Left colon (tissue), 2 donors: ENCODE results near the gene MAP3K9. TPM values are rescaled to one million over a fixed set of nuclear protein-coding genes. Genes with fewer than 3 reads are reported as not detected.

Experiments
- total RNA-seq, 2 donors: library from RNA; stranded (reverse); fragmentation: NEBNext Ultra II Directional; extraction: Animal tissue kit (Norgen Biotek cat#: 25700); gene quantifications; one replicate each; pipeline ENCODE4 v1.2.1, GENCODE V29; 2021
- donor health status: DM: no; HTN: no; CAD: no.
- donor health status: DM: yes; HTN: yes; CAD: no.

Gene MAP3K9
- total RNA-seq, 2 donors from 2014 or later: 10.0 to 12.4 TPM

Other genes starting within 250 kb of the MAP3K9 start
- 10 to 100 TPM; 19.9 to 21.1 TPM for gene MED6, start 208.9 kb downstream of the MAP3K9 start, total RNA-seq
- gene TTC9, start 167.6 kb downstream of the MAP3K9 start, total RNA-seq: under 1 TPM; 0.34 to 0.73 TPM
- 10 to 100 TPM; 24.5 to 32.8 TPM for gene PCNX1, start 97.9 kb upstream of the MAP3K9 start, total RNA-seq